Measurements from ENCODE around the gene PRKCZ. TPM values are rescaled to one million over a fixed set of nuclear protein-coding genes. Genes with fewer than 3 reads are reported as not detected.

The PRKCZ gene
- total RNA-seq, 6 experiments from 2014 or later, result 0.55 to 1.4 (median 0.95) TPM

- Mint-ChIP-seq H3K9me3 (no peaks in the 10 kb centered on the region), H3K27me3 (ENCODE audit: insufficient read depth) (peaks cover 34% of the 10 kb centered on the region), H3K36me3 (ENCODE audit: low read depth) (no peaks in the 10 kb centered on the region), H3K27ac (no peak overlapping the region), H3K4me3 (no peak overlapping the region), H3K4me1 (ENCODE audit: low read depth) (no peaks in the 10 kb centered on the region)
- DNase-seq, result no peak
- no peak for TF ChIP-seq CTCF (IDR thresholded peaks at IDR 0.05)
These were observed 2.2 kb upstream of the PRKCZ start for GRCh38 chr1:2047749-2048729.

DNA sequence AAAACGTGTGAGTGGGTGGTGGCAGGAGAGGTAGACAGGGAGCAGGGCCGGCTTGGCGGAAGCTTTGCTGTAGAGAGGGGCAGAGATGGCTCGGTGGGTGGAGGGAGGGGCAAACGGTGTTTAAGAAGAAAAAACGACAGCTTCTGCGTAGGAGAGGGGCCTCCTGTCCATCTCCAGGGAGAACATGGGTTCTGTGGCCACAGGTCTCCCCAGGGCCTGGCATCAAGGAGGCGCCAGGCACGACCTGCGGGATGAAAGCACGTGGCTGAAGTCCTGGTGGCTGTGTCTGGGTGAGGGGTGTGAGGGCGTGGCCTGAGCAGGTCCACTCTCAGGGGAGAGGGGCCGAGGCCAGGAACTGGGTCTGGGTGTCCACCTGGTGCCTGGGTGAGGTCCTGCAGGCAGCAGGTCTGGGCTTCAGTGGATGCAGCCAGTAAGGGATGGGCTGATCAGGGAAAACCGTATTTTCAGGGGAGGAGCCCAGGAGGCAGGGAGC, 940 bp upstream of the PRKCZ start:
- no peak overlapping the region for H3K4me3 Mint-ChIP-seq
- H3K36me3 Mint-ChIP-seq (ENCODE audit: low read depth), result no peaks in the 10 kb centered on the region
- no peaks in the 10 kb centered on the region for H3K4me1 Mint-ChIP-seq (ENCODE audit: low read depth)
- DNase-seq, result no peak
- H3K9me3 Mint-ChIP-seq, result no peaks in the 10 kb centered on the region
- TF ChIP-seq CTCF (IDR thresholded peaks at IDR 0.05), result peak; percentile 45
- peaks cover 30% of the 10 kb centered on the region for H3K27me3 Mint-ChIP-seq (ENCODE audit: insufficient read depth)
- H3K27ac Mint-ChIP-seq, result no peak overlapping the region

- no peaks in the 10 kb centered on the region for H3K4me1 Mint-ChIP-seq (ENCODE audit: low read depth)
- no peak overlapping the region for H3K4me3 Mint-ChIP-seq
- no peak for TF ChIP-seq CTCF (IDR thresholded peaks at IDR 0.05)
These were observed 216 bp downstream of the PRKCZ start for GRCh38 chr1:2050461-2050792.

DNA sequence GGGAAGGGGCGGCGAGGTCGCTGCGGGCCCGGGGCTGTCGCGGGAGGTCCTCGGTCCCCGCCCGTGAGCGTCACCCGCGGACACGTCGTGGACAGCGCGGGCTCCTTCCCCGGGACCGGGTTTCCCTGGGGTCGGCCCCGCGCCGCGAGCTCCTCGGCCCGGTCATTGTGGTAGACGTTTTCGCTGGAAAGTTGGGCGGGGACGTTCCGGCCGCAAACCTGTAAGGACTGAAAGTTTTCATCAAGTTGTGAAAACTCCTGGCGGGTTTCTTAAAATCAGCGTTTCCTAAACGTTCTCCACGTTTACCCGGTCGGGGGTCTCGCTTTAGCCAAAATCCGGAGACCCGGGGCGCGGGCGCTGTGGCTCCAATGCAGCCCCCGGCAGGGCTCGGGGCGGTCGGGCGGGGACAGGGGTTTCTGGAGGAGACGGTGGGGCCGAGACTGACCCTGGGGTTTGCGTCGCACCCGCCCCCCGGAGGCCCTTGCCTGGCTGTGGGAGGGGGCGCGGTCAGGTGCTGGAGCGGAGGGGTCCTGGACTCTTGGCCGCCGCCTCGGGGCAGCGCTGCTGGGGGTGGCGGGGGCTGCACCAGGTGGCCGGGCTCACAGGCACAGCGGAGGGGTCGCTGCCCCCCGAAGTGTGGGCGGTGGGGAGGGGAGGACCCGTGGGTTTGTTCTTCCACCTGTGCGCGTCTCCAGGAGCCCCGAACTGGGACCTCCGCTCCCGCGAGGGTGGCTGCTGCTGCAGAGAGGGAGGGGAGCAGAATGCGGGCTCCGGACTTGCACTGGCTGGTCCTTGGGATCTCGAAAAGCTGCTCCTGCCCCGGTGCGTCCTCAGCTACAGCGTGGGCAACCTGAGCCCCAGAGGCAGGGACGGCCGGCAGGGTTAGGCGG, 827 bp downstream of the PRKCZ start:
- TF ChIP-seq CTCF (IDR thresholded peaks at IDR 0.05), result no peak
- Mint-ChIP-seq H3K36me3 (ENCODE audit: low read depth) (no peaks in the 10 kb centered on the region), H3K9me3 (no peaks in the 10 kb centered on the region), H3K27me3 (ENCODE audit: insufficient read depth) (peaks cover 29% of the 10 kb centered on the region), H3K4me3 (no peak overlapping the region), H3K4me1 (ENCODE audit: low read depth) (no peaks in the 10 kb centered on the region), H3K27ac (no peak overlapping the region)
- DNase-seq, result no peak

More at GRCh38 chr1:2050461-2050792, 216 bp downstream of the PRKCZ start:
- no peak overlapping the region for H3K27ac Mint-ChIP-seq
- no peaks in the 10 kb centered on the region for H3K9me3 Mint-ChIP-seq
- peaks cover 29% of the 10 kb centered on the region for H3K27me3 Mint-ChIP-seq (ENCODE audit: insufficient read depth)
- H3K36me3 Mint-ChIP-seq (ENCODE audit: low read depth), result no peaks in the 10 kb centered on the region
- DNase-seq, result no peak

GRCh38 chr1:2052054-2052679, 2.0 kb downstream of the PRKCZ start:
- H3K27ac Mint-ChIP-seq, result no peak overlapping the region
- H3K4me3 Mint-ChIP-seq, result no peak overlapping the region

More at GRCh38 chr1:2052054-2052679, 2.0 kb downstream of the PRKCZ start:
- no peaks in the 10 kb centered on the region for H3K36me3 Mint-ChIP-seq (ENCODE audit: low read depth)
- H3K9me3 Mint-ChIP-seq, result no peaks in the 10 kb centered on the region
- H3K27me3 Mint-ChIP-seq (ENCODE audit: insufficient read depth), result peaks cover 27% of the 10 kb centered on the region
- H3K4me1 Mint-ChIP-seq (ENCODE audit: low read depth), result no peaks in the 10 kb centered on the region
- no peak for TF ChIP-seq CTCF (IDR thresholded peaks at IDR 0.05)
- DNase-seq, result no peak

All from HFFc6 (cell line).